ENCODE data around the gene BMPER.

DNA sequence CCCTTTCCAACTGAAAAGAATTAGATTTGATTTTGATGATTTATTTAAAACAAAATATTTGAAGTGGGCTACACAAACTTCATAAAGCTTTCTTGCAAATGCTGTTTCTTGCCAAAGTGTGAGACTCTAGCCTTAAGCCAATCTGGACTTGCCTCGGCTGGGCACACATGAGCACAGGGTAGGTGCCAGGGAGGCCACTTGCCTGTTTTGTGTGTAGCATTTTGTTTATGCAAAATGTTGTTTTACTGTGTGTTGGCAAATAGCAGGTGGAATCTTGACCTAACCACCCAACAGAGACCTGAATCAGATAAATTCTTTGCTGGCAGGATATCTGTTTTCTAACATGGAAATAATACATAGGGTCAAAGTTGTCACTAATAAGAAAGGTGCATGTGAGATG, 161.1 kb downstream of the BMPER start:
- TF ChIP-seq ZNF280D (tag by site-specific recombination; IDR thresholded peaks at IDR 0.05) (no peak), BCL6B (tag by site-specific recombination; IDR thresholded peaks at IDR 0.05) (no peak), CTCF (tag by site-specific recombination; IDR thresholded peaks at IDR 0.05) (no peak), ZNF426 (tag by site-specific recombination; IDR thresholded peaks at IDR 0.05) (no peak), ZNF324 (tag by site-specific recombination; IDR thresholded peaks at IDR 0.05) (no peak), ELK4 (IDR thresholded peaks at IDR 0.05; ENCODE audit: borderline replicate concordance, low read depth, low read length) (no peak), SETDB1 (IDR thresholded peaks at IDR 0.05; ENCODE audit: insufficient read length, low read length) (no peak), ZNF175 (tag by site-specific recombination; IDR thresholded peaks at IDR 0.05) (no peak), ZNF248 (tag by site-specific recombination; IDR thresholded peaks at IDR 0.05) (no peak), ZBTB1 (tag by site-specific recombination; IDR thresholded peaks at IDR 0.05) (no peak), ZNF133 (tag by site-specific recombination; IDR thresholded peaks at IDR 0.05) (no peak), ZBTB49 (tag by site-specific recombination; IDR thresholded peaks at IDR 0.05; ENCODE audit: low read depth) (no peak), ZNF785 (tag by site-specific recombination; IDR thresholded peaks at IDR 0.05) (no peak)
- TF ChIP-seq, protein P1, sequence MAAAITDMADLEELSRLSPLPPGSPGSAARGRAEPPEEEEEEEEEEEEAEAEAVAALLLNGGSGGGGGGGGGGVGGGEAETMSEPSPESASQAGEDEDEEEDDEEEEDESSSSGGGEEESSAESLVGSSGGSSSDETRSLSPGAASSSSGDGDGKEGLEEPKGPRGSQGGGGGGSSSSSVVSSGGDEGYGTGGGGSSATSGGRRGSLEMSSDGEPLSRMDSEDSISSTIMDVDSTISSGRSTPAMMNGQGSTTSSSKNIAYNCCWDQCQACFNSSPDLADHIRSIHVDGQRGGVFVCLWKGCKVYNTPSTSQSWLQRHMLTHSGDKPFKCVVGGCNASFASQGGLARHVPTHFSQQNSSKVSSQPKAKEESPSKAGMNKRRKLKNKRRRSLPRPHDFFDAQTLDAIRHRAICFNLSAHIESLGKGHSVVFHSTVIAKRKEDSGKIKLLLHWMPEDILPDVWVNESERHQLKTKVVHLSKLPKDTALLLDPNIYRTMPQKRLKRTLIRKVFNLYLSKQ (tag by site-specific recombination; IDR thresholded peaks at IDR 0.05; ENCODE audit: borderline replicate concordance): no peak
